ENCODE measurements around the gene LHFPL5.
A peak's percentile ranks its signal among the peaks of the same experiment; 100 is the strongest.

LHFPL5 gene

DNA sequence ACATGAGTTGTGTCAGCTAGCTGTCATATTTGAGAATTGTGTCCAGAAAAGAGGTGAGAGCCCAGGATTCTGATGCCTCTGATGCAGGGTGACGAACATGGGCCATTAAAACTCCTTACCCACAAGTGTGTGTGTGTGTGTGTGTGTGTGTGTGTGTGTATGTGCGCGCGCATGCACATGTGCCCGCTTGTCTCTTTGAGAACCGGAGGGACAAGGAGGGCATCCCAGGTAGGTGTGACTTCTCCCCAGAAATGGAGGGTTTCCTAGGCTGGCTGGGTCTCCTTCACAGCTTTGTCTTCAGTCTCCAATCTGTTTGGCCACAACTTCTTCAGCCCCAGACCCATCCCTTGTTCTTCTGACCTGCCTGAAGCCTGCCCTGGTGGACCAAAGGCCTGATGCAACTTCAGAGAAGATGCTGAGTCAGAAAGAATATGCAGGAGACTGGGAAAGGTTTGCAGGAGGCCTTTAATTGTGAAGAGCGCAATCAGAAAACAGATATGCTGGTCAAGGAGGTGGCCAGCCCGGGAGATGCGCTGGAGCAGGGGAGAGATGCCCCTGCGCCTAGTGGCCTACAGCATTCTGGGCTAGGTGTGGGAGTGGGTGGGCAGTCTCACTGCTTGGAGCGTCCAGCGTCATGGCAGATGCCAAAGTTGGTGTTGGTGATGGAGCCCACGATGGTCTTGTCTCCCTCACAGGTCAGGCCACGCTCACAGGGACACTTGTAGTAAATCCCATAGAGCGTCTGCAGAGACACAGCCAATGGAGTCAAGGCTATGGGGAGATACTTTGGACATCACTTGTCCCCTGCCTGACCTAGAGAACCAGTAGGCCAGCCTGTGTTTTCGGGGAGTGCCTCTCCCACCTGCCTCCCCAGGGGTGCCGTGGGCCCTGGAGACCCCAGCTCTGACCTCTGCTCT lies 10.4 kb upstream of the LHFPL5 start:
- DNase-seq (ENCODE audit: low read depth), result no peak

DNA sequence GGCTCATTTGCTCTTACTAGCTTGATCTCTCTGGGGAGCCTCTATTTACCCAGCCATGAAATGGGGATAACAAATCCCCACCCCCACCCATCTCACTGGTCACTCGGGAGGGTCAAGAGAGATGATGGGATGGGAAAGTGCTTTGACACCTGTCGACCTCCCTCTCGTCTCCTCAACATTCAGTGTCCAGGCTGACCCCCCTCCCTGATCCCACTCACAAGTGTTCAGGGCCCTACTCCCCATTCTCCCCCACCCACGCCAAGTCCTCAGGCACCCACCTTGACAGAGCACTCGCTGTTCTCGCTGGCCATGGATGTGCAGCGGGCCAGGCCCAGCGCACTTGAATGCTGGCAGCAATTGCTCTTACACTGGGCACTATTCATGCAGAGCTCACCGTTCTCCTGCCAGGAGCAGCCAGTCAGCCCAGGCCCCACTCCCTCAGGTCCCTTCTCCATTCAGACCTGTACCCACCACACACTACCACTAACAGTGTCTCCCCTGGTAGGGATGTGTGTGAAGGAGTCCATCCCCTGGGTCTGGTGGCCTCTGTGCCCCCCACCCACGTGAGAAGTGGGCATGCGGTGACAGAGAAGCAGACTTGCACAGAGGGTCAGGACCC lies 9.6 kb upstream of the LHFPL5 start:
- DNase-seq (ENCODE audit: low read depth), result no peak

DNA sequence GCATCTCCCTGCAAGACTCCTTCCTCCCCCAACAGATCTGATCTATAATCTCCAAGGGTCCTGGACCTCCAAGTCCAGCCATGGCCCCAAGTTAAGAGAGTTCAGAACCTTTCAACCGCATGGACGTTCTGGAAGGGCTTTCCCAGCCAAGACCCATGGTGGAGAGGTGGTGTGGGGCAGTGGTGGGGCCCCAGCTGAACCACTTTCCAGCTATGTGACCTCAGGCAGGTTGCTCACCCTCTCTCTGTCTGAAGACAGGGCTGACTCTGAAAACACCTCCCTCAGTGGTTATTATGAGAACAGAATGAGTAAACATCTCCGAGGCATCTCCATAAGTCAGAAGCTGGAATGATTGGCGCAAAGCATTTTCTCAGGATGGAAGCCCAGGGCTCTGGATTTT lies 8.9 kb upstream of the LHFPL5 start:
- DNase-seq (ENCODE audit: low read depth), result no peak

DNA sequence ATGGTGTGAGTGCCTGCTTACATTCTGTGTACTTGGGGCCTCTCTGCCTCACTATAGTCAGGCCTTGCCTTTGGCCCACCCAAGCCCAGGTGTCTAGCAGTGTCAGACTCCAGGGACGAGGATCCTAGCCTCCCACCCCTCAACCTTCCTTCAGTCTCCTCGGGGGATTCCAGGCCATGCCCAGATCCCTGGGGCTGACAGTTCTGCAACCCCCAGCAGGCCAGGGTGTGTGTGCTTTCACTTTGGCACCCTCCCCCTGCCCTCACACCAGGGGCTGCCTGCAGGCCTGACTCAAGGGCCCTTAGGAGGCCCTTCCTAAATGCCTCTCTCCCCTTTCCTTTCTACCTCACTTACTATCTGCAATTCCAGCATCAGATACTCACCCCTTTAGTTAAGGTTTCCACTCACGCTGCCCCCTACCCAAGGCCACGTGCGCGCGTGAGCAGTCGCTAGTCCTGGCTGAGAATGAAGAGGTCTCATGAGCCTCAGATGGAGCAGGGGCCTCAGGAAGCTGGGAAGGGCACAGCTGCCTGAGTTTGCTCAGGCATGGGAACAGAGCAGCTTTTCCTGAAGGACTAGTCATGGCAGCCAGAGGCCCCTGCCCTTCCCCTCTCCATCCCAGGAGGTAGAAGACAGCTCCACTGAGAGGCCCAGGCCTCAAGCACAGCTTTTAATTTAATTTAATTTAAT lies 7.2 kb upstream of the LHFPL5 start:
- no peak for DNase-seq (ENCODE audit: low read depth)

DNA sequence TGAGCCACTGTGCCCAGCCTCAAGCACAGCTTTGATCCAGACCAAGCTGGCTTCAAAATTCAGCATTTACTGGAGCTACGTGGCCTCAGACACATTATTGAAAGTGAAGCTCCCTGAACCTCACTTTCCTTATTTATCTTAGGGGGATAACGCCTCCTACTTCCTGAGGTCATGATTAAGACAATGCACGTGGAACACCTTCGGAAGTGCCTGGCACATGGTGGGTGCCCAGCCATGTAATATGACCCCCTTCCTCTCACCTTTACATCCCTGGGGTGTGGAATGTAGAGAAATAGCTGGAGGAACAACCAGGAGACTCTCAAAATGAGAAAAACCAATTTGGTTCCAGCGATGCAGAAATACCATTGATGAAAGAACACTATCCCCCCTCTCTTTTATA lies 6.4 kb upstream of the LHFPL5 start:
- DNase-seq (ENCODE audit: low read depth), result no peak

DNA sequence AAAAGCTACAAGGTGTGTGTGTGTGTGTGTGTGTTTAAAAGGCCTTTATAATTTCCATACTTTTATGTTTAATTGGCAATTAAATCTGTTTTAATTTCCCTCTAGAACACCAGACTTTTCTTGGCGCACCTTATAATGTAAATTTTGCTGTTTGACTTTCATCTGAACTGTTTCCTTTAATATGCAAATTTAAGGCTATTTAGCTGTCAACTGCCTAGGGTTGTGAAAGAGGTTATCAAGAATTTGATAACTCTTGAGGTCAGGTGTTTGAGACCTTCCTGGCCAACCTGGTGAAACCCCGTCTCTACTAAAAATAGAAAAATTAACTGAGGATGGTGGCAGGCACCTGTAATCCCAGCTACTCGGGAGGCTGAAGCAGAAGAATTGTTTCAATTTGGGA lies 4.0 kb upstream of the LHFPL5 start:
- DNase-seq (ENCODE audit: low read depth), result no peak

DNA sequence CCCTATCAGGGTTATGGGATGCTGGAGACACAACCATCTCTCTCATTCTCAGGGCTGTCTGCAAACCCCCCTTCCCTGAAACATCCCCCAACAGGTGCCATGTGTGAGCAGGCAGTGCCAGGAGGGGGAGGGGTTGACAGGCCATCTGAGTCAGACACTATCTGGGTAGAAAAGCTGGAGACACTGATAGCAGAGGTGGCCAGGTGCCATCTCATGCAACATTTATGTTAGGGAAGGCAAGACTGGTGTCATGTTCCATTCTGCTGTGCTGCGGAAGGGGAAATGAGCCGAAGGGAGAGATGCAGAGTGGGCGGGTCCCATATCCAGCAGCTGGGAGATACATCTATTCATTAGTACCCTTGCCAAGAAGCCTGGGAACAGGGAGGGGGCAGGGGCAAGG lies 3.5 kb downstream of the LHFPL5 start:
- DNase-seq (ENCODE audit: low read depth), result peak; percentile 47

DNA sequence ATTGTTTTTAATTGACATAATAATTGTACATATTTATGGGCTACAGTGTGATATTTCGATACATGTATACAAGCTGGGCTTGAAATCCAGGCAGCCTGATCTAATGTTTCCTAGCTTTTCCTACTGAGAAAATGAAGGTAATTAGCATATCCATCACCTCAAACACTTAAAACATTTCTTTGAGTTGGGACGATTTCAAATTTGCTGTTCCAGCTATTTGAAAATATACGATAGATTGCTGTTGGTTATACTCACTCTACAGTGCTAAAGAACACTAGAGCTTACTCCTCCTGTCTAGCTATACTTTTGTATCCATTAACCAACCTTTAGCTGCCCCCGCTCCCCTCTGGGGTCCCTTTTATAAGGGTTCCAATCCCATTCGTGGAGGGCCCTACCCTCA lies 4.7 kb downstream of the LHFPL5 start:
- no peak for DNase-seq (ENCODE audit: low read depth)

DNA sequence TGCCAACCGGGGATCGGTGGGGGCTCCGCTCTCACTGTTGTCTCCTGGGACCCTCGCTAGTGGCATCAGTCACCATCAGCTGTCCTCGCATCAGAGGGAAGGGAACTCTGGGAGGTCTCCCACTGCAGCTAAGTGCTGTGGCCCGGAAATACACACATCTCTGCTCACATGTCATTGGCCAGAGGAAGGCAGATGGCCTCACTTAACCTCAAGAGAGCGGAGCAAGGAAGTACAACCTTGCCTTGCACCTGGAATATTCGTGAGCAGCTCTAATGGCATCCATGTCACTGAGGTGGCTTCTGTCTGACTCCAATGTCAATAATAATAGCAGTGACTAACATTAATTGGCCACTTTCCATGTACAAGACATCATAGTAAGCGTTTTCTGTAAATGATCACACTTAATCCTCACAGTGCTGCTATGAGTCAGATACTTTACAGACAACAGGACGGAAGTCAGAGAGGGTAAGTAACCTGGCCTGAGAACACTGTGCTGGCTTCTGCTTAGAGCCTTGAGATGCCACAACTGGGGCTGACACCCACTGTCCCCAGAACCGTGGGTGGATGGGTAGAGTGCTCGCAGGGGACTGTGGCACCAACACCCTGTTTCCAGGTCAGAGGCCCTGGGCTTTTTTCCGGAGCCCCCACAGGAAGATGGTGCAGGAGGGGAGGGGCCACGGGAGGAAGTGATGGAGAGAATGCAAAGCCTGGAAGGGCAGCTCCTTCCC lies 6.0 kb downstream of the LHFPL5 start:
- peak; percentile 93 for DNase-seq (ENCODE audit: low read depth)

DNA sequence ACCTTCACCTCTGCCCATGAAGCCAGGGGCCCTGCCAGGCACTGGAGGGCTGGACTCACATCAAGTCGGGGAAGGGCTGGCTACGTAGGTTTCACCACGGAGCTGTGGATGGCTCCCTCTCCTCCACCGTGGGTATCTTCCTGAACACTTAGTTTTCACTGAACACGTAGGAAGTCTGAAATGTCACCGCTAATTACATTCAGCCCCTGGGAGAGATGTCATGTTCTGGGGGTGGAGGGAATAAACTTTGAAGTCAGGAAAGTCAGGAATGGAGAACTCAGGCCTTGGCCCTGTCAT lies 6.5 kb downstream of the LHFPL5 start:
- no peak for DNase-seq (ENCODE audit: low read depth)

DNA sequence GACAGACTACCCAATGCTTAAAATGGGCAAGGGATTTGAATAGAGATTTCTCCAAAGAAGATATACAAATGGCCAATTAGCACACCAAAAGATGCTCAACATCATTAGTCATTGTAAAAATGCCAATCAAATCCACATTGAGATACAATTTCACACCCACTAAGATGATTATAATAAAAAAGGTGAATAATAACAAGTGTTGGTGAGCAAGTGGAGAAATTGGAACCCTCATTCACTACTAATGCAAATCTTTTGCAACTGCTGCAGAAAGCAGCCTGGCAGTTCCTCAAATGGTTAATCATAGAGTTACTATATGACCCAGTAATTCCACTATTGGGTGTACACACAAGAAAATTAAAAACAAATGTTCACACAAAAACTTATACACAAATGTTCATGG lies 12.4 kb downstream of the LHFPL5 start:
- DNase-seq (ENCODE audit: low read depth), result no peak

DNA sequence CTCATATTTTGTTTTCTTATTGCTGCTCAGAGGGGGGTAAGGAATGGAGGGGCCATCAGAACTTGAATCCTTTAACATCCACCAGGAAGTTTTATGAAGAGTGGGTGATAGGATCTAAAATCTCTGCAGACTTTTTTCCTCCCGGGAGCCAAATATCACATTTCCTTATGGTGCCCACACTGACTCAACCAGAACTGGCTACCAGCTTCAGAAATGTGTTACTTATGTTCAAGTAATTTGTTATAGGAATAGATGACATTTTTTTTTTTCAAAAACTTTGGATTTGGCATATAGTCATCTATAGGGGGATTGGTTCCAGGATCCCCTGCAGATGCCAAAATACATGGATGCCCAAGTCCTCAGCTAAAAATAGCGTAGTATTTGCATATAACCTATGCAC lies 18.4 kb downstream of the LHFPL5 start:
- no peak for DNase-seq (ENCODE audit: low read depth)

DNA sequence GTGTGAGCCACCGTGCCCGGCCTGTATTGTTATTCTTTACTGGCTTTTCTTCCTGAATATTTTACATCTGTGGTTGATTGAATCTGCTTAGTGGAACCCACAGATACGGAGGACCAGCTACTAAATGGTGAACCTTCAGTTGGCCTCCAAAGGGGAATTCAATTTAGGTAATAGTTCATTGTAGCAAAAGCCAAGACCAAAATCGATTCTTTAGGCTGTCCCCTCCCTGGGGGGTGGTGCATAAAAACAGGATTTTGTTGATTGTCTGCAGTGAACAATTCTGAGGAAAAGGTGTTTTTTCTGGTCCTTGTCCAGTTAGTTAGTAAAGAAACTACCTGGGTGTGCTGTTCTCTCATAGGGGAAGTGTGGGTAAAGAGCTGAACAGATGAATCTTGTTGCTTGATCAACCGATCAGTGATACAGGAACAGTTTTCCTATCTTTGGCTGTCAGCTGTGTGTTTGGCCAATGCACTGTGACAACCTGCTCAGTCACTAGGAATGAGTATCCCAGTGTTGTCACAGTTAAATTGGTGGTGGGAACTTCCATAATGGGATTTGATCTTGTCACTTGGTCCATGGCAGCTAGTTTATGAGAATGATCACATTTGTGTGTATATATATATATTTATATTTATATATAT lies 19.5 kb downstream of the LHFPL5 start:
- DNase-seq (ENCODE audit: low read depth), result no peak

DNA sequence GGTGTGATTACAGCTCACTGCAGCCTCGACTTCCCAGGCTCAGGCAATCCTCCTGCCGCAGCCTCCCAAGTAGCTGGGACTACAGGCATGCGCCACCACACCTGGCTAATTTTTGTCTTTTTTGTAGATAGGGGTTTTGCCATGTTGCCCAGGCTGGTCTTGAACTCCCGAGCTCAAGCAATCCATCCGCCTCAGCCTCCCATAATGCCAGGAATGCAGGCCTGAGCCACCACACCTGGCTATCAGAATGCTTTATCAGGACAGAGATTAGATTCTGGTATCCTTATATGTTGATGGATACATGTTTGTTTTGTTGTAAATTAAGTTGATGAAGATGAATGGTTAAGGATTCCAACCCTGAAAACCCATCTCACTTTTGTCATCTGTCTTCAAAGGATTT lies 24.2 kb downstream of the LHFPL5 start:
- DNase-seq (ENCODE audit: low read depth), result no peak

DNA sequence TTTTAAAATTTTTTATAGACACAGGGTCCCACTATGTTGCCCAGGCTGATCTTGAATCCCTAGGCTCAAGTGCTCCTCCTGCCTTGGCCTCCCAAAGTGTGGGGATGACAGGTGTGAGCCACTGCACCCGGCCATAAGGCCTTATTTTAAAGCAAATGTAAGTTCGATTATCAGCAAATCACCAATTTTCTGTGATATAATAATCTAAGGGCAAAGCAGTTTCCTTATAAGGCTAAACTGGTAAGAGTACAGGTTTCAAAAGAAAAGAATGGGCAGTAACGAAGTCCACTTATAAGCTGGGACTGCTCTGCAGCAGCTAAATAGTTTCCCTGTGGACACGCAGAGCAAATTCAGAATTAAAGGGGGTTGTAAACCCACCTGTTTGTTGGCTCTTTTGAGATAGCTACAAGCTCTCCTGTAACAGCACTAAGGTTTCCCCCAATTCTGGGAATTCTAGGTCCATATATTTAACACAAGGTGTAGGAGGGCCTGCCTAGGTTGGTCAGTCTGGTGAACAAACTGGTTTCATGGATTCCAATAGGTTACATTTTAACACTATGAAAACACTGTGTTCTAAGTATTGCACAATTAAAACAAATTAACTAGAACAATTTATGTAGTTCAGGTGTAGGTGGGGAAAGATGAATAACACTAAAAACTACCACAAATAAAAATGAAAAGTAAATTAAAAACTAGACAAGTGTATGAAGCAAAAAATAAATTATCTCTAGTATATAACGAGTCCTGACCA lies 26.3 kb downstream of the LHFPL5 start:
- no peak for DNase-seq (ENCODE audit: low read depth)

DNA sequence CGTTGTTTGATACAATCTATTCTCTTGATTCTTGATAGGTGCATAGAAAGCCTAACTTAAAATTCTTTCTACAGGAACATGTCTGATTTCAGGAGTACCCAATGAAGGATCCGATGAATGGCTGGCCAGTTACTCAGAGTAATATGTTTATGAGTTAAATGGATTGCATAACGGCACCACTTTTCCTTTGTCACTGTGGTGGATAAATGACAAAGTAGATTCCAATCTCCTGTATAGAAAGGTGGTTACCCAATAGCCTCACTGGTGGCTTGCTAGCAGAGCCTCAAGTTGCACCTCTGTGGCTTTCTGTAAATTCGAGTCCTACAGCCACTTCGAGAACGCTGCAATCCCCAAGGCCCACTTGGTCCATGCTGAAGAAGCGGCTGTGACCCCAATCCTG lies 28.4 kb downstream of the LHFPL5 start:
- peak; percentile 70 for DNase-seq (ENCODE audit: low read depth)

DNA sequence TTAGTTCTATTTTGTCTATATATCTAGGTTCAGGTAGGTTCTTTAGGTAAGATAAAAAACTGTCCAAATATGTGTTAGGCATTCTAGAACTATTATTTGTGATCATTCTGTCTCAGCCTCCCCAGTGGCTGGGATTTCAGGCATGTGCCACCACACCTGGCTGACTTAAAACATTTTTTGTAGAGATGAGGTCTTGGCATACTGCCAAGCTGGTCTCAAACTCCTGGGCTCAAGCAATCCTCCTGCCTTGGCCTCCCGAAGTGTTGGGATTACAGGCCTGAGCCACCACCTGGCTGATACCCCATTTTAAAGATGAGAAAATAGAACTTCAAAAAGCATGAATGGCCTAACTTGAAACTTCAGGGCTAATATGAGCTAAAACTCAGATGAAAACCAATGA lies 33.9 kb downstream of the LHFPL5 start:
- no peak for DNase-seq (ENCODE audit: low read depth)

DNA sequence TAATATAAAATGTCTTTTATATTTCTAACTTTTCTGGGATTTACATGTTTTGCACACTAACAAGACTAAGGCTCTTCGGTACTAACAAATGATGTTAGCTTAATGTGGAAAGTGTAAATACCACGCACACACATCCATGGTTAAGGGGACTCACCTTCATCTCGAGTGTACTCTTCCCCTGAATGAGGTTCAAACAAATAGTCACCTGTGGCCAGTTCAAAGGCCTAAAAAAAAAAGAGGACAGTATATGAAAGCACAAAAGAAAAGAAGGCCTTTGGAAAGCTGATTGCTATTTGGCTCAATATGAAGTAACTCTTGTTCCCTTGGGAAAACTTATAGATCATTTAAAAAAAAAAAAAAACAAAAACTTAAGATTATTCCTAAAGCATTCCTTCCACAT lies 37.2 kb downstream of the LHFPL5 start:
- no peak for DNase-seq (ENCODE audit: low read depth)

DNA sequence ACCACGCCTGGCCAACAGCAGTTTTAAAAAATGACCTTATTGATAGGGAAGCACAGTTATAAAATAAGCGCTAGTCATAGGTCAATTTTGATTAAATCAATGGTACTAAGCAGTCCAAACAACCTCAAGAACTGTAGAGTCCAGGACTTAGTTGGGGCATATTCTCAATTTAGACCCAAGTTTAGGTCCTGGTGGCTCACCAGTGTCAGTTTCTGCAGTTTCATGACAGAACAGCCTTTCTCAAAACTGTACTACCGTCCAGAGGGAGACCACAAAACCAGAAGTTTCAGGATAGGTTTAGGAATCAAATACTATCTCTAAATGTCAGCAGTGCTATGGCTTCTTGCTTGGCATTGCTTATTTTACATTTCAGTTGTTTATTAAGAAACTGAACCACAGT lies 39.1 kb downstream of the LHFPL5 start:
- DNase-seq (ENCODE audit: low read depth), result no peak

DNA sequence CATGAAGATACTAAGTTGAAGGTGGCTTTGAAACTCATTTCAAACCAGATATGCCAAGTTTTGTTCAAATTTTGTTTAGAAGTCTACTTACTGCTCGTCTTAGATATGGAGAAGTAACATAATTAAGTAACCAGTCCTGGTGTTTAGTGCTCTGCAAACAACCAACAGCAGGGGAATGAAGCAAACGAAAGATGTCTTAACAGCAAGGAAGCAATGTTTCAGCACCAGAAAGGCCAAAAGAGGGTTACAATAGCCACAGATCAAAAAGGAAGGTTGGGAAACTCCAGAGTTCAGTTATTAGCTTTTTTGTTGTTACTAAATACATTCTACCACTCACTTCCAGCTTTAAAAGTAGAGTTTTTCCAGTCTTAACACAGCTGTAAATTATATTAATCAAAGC lies 45.1 kb downstream of the LHFPL5 start:
- no peak for DNase-seq (ENCODE audit: low read depth)

DNA sequence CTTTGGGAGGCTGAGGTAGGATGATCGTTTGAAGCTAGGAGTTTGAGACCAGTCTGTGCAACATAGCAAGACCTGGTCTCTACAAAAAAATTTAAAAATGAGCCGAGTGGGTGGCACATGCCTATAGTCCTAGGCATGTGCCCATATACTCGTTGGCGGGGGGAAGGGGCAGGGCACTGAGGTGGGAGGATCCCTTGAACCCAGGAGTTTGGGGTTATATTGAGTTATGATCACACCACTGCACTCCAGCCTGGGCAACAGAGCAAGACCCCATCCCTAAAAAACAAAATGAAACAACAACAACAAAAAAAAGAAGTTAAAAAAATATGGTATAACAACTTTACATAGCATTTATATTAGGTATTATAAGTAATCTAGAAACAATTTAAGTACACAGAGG lies 47.8 kb downstream of the LHFPL5 start:
- no peak for DNase-seq (ENCODE audit: low read depth)

DNA sequence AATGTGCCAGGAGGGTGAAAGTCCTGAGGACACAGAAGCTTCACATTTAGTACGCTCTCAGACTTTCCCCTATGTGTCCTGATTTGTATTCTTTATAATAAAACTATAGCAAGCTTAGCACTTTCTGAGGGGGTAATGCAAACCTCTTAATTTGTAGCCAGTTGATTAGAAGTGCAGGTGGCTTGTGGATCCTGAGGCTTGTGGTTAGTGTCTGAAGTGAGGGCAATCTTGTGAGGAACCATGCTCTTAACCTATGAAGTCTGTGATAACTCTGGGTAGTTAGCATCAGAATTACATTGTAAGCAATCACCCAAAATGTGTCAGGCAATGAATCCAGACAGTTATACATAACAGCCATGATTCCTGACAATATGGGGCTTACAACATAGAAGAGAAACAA lies 51.1 kb downstream of the LHFPL5 start:
- DNase-seq (ENCODE audit: low read depth), result no peak
